Lower lobe of right lung (tissue), 2 donors: ENCODE measurements around the gene P2RY11. TPM values are rescaled to one million over a fixed set of nuclear protein-coding genes. Genes with fewer than 3 reads are reported as not detected.
A peak's percentile ranks its signal among the peaks of the same experiment; 100 is the strongest.

Experiments used
- ATAC-seq, 2 donors: fragments of 200-7000 bp; cut with Tn5 transposase; one replicate each; pipeline ENCODE4 v1.9.1; 2020 to 2022; ENCODE audit warnings: mild to moderate bottlenecking in 2 of 2, moderate library complexity in 2 of 2
- DNase-seq: peaks from one replicate; pipeline ENCODE4 v3.0.0-alpha.2; 2020
- H3K27ac ChIP-seq: fragments of 200-600 bp; one replicate; pipeline ENCODE4 v1.8.0; 2022
- H3K27me3 ChIP-seq: fragments of 200-600 bp; one replicate; pipeline ENCODE4 v1.8.0; 2022; ENCODE audit warnings: low read depth
- H3K36me3 ChIP-seq: fragments of 200-600 bp; one replicate; pipeline ENCODE4 v1.8.0; 2022; ENCODE audit warnings: mild to moderate bottlenecking
- H3K4me1 ChIP-seq: fragments of 200-600 bp; one replicate; pipeline ENCODE4 v1.8.0; 2022
- H3K4me3 ChIP-seq: fragments of 200-600 bp; one replicate; pipeline ENCODE4 v1.8.0; 2022; ENCODE audit warnings: mild to moderate bottlenecking
- H3K9me3 ChIP-seq: fragments of 200-600 bp; one replicate; pipeline ENCODE4 v1.8.0; 2022
- intact Hi-C: fragments of 100-400 bp; cut with DNase I; formaldehyde crosslinking; loops from one replicate; pipeline ENCODE4 v1.11.0; 2022
- total RNA-seq: library from RNA; stranded (reverse); fragmentation: NEBNext Ultra II Directional; extraction: Animal tissue kit (Norgen Biotek cat#: 25700); gene quantifications from one replicate; pipeline ENCODE4 v1.2.1, GENCODE V29; 2021
- TF ChIP-seq, protein P1 (sequence below): fragments of 200-600 bp; IDR thresholded peaks from one replicate; pipeline ENCODE4 v1.8.0; 2022; ENCODE audit warnings: antibody characterized with exemption, mild to moderate bottlenecking
- donor health status: DM: no; HTN: yes; CAD: no; lungs with severe emphysema.

Gene P2RY11
- total RNA-seq, 1 donor from 2014 or later = 15.6 TPM

DNA sequence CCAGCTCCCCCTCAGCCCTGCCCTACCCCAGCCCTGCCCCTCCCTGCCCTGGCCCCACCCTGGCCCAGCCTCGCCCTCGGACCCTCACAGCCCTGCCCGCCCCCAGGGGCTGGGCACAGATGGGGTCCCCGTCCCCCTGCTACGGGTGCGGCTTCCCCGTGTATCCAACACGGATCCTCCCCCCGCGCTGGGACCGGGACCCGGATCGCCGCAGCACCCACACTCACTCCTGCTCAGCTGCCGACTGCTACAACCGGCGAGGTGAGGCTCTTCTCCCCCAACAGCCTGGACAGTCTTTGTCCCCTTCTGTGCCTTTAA, 20.2 kb upstream of the P2RY11 start:
- Histone ChIP-seq H3K27ac (no peak overlapping the region), H3K9me3 (no peaks in the 10 kb centered on the region), H3K4me3 (no peak overlapping the region), H3K27me3 (no peaks in the 10 kb centered on the region), H3K4me1 (peaks cover 6% of the 10 kb centered on the region), H3K36me3 (peaks cover 46% of the 10 kb centered on the region)
- intact Hi-C loops = no loop called here
- TF ChIP-seq, protein P1, sequence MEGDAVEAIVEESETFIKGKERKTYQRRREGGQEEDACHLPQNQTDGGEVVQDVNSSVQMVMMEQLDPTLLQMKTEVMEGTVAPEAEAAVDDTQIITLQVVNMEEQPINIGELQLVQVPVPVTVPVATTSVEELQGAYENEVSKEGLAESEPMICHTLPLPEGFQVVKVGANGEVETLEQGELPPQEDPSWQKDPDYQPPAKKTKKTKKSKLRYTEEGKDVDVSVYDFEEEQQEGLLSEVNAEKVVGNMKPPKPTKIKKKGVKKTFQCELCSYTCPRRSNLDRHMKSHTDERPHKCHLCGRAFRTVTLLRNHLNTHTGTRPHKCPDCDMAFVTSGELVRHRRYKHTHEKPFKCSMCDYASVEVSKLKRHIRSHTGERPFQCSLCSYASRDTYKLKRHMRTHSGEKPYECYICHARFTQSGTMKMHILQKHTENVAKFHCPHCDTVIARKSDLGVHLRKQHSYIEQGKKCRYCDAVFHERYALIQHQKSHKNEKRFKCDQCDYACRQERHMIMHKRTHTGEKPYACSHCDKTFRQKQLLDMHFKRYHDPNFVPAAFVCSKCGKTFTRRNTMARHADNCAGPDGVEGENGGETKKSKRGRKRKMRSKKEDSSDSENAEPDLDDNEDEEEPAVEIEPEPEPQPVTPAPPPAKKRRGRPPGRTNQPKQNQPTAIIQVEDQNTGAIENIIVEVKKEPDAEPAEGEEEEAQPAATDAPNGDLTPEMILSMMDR = no peak
- DNase-seq (no peak), ATAC-seq (no peak)

DNA sequence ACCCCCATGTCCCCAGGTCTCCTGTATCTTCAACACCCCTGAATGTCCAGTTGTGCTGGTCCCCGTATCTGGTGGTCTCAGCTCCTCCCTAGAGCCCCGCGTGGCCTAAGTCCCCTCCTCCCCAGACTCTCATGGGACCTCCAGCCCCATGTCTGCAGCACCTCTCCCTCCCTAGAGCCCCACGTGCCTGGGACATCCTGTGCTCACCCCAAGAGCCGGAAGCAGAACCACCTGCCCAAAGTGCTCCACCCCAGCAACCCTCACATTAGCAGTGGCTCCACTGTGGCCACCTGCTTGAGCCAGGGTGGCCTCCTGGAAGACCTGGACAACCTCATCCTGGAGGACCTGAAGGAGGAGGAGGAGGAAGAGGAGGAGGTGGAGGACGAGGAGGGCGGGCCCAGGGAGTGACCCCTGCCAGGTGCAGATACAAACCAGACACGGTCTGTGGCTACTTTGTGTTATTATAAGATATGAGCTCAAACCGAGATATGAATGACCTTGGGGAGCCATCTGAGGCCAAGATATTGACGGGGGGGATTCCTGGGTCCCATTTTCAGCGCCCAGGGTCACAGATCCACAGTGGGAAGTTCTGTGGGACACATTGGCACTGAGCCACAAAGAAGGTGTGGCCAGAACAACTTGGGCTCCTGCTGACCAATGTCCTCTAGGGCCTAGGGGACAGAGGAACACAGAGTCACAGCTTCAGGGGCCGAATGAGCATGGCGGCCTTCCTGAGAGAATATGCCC, 19.4 kb upstream of the P2RY11 start:
- no peaks in the 10 kb centered on the region for H3K9me3 ChIP-seq
- H3K36me3 ChIP-seq = peaks cover 46% of the 10 kb centered on the region
- H3K27ac ChIP-seq = no peak overlapping the region
- TF ChIP-seq, protein P1 = no peak
- H3K27me3 ChIP-seq = no peaks in the 10 kb centered on the region
- peaks cover 14% of the 10 kb centered on the region for H3K4me1 ChIP-seq
- no peak overlapping the region for H3K4me3 ChIP-seq
- no peak for DNase-seq
- no peak for ATAC-seq
- intact Hi-C loops = no loop called here

DNA sequence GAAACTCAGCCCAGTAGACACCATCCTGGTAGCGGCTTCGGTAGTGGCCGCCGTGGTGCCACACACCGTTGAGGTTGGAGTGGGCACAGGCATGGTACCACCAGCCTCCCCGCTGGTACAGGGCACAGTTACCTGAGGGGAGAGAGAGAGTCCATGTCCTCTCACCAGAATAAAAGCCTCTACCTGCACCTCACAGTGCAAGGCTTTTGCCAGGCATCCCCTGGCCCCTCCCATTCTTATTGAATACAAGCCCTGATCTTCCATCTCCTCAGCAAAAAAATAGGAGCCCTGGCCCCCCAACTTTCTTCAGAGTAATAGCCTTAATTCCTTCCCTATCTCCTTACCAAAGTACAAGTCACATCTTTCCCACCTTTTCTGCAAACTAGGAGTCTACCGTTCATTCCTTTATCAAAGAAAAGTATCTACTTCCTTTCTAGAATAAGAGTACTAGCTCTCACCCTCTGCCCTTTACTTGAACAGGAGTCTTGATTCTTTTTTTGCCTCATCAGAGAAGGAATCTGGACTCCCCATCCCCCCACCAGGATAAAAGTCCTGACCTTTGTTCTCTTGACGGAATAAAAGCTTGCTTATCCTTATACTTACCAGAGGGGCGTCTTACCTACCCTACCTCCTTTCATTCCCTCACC, 18.7 kb upstream of the P2RY11 start:
- no peak overlapping the region for H3K27ac ChIP-seq
- peaks cover 46% of the 10 kb centered on the region for H3K36me3 ChIP-seq
- DNase-seq (no peak), ATAC-seq (no peak)
- intact Hi-C loops = no loop called here
- no peak overlapping the region for H3K4me3 ChIP-seq
- H3K9me3 ChIP-seq = no peaks in the 10 kb centered on the region
- peaks cover 16% of the 10 kb centered on the region for H3K4me1 ChIP-seq
- TF ChIP-seq, protein P1 = no peak
- H3K27me3 ChIP-seq = no peaks in the 10 kb centered on the region

DNA sequence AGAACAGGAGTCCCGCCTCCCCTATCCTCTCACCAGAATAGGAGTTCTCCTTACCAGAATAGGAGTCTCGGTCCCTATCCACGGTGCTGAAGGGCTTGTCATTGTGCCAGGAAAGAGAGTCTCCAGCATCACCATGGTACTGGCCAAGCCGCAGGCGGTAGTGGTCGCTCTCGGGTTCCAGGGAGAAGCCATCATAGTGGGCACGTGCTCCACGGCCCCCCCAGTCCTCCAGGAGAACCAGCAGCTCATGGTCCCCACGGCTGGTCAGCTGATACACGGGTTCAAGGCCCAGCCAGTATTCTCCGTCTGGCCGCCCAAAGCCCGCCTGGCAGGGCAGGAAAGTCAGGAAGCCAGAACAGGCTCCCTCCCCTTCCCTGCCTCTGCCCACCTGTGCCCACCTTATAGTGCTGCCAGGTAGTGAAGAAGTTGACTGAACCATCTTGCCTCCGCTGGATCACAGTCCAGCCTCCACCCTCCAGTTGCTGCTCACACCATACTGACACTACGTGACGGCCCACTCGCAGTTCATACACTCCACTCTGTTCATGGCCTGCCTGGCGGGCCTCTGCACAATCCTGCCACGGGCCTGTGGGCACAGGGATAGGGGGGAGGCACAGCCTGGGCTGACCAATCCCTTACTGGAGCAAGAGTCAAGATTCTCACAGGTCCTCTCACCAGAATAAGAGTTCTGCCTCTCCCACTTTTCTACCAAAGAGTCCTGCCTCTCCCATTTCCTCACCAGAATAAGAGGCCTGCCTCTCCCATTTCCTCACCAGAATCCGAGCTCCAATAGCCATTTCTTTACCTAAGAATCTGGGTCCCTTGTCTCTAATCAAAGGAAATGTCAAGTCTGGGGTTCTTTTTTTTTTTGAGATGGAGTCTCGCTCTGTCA, 18.0 kb upstream of the P2RY11 start:
- ATAC-seq (no peak), DNase-seq (no peak)
- H3K9me3 ChIP-seq = no peaks in the 10 kb centered on the region
- no peak overlapping the region for H3K4me3 ChIP-seq
- H3K27me3 ChIP-seq = no peaks in the 10 kb centered on the region
- peaks cover 46% of the 10 kb centered on the region for H3K36me3 ChIP-seq
- H3K4me1 ChIP-seq = peaks cover 16% of the 10 kb centered on the region
- TF ChIP-seq, protein P1 = no peak
- no peak overlapping the region for H3K27ac ChIP-seq
- intact Hi-C loops = no loop called here

DNA sequence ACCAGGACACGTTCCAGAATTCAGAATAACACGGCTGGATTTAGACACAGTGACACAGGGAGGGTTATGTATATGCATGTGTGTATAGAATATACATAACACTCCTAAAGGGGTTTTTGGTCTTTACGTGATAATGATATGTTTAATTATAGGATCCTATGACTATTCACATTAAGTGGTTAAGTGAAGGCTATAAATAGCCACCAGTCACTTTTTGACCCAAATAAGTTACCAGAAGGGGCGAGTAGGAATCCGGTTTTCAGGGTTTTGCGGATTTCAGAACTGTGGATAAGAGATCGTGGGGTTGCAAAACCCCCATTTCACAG, 15.9 kb upstream of the P2RY11 start:
- TF ChIP-seq, protein P1 = no peak
- peak overlapping the region; percentile 36 for H3K4me3 ChIP-seq
- intact Hi-C loops = no loop called here

More for the DNA sequence above, 15.9 kb upstream of the P2RY11 start:
- H3K27me3 ChIP-seq = no peaks in the 10 kb centered on the region
- no peaks in the 10 kb centered on the region for H3K9me3 ChIP-seq
- ATAC-seq = no peak
- no peak for DNase-seq
- peaks cover 16% of the 10 kb centered on the region for H3K4me1 ChIP-seq
- peak overlapping the region; percentile 73 for H3K27ac ChIP-seq
- H3K36me3 ChIP-seq = peaks cover 30% of the 10 kb centered on the region
